ENCODE data around the gene YEATS2.
A peak's percentile ranks its signal among the peaks of the same experiment; 100 is the strongest.
"Not testable (repeated sequence)": the region's sequence is repeated elsewhere in the genome, so short reads cannot be mapped to it uniquely, and the experiment has no call there.

The YEATS2 gene

DNA sequence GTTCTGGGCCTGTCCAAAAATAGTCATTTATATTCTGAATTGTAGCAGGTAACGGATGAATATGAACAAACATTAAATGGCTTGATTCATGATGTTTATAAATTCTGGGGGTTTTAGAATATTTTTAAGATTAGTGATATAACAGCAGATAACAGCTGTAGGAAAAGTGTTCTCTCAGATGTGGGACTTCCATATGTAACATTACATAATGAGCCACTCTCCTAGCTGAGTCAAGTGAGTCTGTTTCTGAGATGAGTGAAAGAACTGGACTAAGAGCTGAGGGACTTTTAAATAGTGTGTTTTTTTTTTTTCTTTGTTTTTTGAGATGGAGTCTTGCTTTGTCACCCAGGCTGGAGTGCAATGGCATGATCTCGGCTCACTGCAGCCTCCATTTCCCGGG lies 13.9 kb downstream of the YEATS2 start:
- no peak for DNase-seq (ENCODE audit: low read depth in 1 of 2, low spot score in 1 of 2)

GRCh38 chr3:183714622-183715021 lies 17.0 kb downstream of the YEATS2 start:
- DNase-seq (ENCODE audit: low read depth in 1 of 2, low spot score in 1 of 2) = no peak

DNA sequence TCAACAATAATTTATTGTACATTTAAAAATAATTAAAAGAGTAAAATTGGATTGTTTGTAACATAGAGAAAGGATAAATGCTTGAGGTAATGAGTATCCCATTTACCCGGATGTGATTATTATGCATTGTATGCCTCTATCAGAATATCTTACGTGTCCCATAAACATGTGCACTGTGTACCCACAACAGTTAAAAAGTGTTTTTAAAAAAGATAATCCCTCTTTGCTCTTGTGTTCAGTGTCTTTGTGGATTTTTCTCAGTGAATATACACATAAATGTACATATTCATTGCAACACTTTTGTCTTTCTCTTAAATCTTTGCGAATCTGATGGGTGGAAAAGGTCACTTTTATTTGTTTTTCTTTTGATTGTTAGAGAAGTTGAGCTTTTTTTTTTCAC lies 20.4 kb downstream of the YEATS2 start:
- DNase-seq (ENCODE audit: low read depth in 1 of 2, low spot score in 1 of 2) = no peak

DNA sequence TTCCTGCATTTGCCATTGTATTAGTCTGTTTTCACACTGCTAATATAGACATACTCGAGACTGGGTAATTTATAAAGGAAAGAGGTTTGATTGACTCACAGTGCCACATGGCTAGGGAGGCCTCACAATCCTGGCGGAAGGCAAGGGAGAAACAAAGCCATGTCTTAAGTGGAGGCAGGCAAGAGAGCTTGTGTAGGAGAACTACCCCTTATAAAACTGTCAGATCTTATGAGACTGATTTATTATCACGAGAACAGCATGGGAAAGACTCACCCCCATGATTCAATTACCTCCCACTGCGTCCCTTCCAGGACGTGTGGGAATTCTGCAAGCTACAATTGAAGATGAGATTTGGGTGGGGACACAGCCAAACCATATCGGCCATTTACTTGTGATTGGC lies 27.8 kb downstream of the YEATS2 start:
- DNase-seq (ENCODE audit: low read depth in 1 of 2, low spot score in 1 of 2) = no peak

- no peak for DNase-seq (ENCODE audit: low read depth in 1 of 2, low spot score in 1 of 2)
These were observed 30.6 kb downstream of the YEATS2 start for GRCh38 chr3:183728204-183728603.

DNA sequence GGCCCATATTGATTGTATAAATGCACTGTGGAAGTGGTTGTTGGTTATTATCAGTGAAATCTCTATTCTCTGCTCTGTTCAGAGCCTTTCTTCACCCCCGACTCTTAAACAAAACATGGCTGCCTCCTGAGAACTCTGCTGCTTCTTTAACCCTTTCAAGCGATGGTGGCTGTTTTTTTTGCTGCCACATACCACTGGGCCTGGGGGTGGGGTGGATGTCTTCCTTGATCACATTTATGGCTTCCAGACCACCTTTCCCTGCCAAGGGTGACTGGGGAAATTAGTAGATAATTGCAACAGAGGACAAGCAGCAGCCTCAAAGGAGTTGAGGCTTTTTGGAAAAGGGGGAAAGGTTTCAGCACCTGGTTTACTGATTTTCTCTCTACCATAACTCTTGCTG lies 32.8 kb downstream of the YEATS2 start:
- no peak for DNase-seq (ENCODE audit: low read depth in 1 of 2, low spot score in 1 of 2)

GRCh38 chr3:183731611-183732010 lies 34.0 kb downstream of the YEATS2 start:
- DNase-seq (ENCODE audit: low read depth in 1 of 2, low spot score in 1 of 2) = no peak

DNA sequence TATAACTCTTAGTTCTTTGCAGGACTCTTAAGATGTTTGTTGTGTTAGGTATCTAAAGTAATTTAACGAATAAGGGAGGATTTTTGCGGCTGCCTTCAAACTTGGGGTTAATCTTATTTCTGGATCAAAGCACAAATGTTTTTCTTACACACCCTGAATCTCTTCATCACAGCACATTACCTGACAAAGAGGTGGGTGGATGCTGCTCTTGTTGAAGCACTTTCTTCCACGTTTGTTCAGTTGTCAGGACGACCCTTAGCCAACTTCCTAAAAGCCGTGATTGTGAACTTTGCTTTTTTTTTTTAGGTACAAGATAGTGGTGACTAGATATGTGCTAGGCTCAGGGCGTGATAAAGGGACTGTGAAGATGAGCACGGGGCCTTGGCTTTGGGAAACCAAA lies 36.0 kb downstream of the YEATS2 start:
- DNase-seq (ENCODE audit: low read depth in 1 of 2, low spot score in 1 of 2) = no peak

GRCh38 chr3:183734750-183735494 lies 37.3 kb downstream of the YEATS2 start:
- DNase-seq (ENCODE audit: low read depth in 1 of 2, low spot score in 1 of 2) = no peak

- no peak for DNase-seq (ENCODE audit: low read depth in 1 of 2, low spot score in 1 of 2)
These were observed 39.5 kb downstream of the YEATS2 start for GRCh38 chr3:183737116-183737515.

DNA sequence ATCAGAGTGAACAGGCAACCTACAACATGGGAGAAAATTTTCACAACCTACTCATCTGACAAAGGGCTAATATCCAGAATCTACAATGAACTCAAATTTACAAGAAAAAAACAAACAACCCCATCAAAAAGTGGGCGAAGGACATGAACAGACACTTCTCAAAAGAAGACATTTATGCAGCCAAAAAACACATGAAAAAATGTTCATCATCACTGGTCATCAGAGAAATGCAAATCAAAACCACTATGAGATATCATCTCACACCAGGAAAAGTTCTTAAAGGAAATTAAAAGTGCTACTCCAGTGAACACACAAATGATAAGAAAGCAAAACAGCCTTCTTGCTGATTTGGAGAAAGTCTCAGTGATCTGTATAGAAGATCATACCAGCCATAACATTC lies 42.6 kb downstream of the YEATS2 start:
- DNase-seq (ENCODE audit: low read depth in 1 of 2, low spot score in 1 of 2) = not testable (repeated sequence)

DNA sequence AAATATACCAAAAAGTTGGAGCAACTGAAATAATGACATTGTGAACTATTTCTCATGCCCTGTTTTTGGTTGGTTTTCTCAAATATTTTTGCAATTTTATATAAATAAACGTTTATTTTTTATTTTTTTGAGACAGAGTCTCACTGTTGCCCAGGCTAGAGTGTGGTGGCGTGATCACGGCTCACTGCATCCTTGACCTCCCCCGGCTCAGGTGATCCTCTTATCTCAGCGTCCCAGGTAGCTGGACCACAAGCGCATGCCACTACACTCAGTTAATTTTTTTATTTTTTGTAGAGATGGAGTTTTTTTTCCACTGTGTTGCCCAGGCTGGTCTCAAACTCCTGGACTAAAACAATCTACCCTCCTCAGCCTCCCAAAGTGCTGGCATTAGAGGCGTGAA lies 45.6 kb downstream of the YEATS2 start:
- no peak for DNase-seq (ENCODE audit: low read depth in 1 of 2, low spot score in 1 of 2)

- DNase-seq (ENCODE audit: low read depth in 1 of 2, low spot score in 1 of 2) = no peak
These were observed 47.9 kb downstream of the YEATS2 start for GRCh38 chr3:183745300-183746098.

GRCh38 chr3:183754052-183754451 lies 56.5 kb downstream of the YEATS2 start:
- no peak for DNase-seq (ENCODE audit: low read depth in 1 of 2, low spot score in 1 of 2)

DNA sequence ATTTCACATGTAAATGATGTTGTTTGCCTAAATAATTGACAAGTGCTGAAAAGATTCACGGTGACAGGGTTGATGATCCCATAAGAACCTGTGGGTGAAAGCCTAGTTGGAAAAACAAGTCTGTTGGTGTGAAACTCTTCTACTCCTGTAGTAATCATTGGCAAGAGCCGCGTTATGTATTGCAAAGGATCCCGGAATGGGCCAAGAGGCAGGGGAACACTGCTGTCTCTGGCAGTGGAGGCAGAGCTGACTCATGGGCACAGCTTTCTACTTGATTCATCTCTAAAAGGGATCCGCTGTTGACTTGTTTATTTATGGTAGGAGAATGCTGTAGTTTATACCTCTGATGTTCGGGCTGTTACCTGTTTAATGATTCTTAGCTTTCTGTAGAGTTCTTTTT lies 64.7 kb downstream of the YEATS2 start:
- DNase-seq (ENCODE audit: low read depth in 1 of 2, low spot score in 1 of 2) = no peak

DNA sequence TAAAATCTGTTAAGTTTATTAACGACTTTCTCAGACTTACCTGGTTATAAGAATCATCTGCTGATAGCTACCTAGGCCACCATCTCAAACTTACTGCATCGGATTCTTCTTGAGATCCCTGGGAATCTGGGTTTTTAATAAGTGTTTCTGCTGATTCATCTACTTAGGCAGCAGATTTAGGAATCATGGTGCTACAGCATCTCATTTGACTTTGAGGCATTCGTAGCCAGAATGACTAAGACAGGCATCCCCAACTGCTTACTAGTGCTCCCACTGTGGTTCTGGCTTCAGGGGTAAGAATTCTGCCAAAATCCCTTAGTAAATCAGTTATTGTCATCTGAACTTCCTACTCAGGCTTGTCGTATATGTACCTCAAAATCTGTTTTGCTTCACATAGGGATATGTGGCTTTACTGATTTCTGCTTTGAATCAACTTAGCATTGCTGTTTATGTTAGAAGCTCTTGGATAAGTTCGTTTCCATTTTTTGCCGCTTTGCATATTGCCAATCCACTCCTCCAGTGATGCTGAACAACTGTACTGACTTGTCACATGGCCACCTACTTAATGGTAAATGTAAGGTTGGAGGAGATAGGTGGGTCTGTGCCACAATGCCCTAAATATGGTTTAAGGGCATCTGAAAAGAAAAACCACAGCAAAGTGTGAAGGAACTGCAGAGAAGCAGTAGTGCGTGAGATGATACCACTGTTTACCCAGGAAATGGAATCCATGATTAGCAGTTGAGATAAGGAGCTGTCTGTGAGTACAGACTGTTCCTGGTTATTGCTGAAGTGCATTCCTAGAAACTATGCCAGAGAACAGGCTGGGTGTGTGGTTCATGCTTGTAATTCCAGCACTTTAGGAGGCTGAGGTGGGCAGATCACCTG lies 67.5 kb downstream of the YEATS2 start:
- no peak for DNase-seq (ENCODE audit: low read depth in 1 of 2, low spot score in 1 of 2)

DNA sequence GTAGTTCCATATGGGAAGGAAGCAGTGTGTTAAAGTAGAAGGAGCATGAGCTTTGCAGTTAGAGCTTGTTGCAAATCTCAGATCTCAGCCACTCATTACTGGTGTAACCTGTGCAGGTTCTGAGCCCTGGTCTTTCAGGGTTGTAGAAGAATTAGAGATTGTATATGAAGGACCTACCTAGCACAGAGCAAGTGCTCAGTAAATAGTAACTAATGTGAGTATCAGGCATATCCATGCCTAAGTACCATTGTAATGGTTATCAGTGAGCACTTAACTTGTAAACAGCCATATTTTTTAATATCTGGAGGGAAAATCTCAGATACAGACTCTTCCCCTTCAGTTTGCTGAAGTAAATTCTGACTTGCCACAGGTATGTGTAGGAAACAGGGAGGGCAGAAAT lies 68.5 kb downstream of the YEATS2 start:
- no peak for DNase-seq (ENCODE audit: low read depth in 1 of 2, low spot score in 1 of 2)

GRCh38 chr3:183766745-183767606 lies 69.4 kb downstream of the YEATS2 start:
- peak; percentile 35 to 66 for DNase-seq (ENCODE audit: low read depth in 1 of 2, low spot score in 1 of 2)

DNA sequence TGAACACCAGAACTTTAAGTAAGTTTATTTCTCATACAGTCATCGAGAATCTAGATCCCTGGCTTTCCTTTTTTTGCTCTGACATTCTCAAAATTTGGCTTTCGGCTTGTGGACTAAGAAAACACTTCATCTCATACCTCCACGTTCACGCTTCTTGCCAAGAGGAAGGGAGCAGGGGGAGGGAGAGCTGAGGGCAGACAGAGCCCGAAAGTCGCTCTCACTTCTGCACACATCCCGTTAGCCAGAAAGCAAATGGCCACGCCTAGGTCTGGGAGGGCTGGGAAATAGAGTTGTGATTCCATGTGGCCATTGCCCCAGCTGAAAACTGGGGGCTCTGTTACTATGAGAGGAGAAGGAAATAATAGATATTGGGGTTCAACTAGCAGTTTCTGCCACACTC lies 70.5 kb downstream of the YEATS2 start:
- no peak for DNase-seq (ENCODE audit: low read depth in 1 of 2, low spot score in 1 of 2)

DNA sequence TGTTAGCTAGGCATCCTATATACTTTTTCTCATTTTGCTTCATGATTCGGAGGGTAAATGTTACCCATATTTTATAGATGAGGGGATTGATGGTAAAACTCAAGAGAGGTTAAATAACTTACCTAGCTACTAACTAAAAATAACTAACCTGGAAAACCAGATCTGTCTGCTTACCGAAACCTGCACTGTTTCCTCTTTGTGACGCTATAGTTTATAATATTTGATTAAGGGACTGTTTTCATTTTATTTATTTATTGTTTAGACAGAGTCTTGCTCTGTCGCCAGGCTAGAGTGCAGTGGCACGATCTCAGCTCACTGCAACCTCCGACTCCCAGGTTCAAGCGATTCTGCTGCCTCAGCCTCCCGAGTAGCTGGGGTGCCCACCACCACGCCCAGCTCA lies 71.9 kb downstream of the YEATS2 start:
- no peak for DNase-seq (ENCODE audit: low read depth in 1 of 2, low spot score in 1 of 2)

GRCh38 chr3:183774631-183775030 lies 77.0 kb downstream of the YEATS2 start:
- no peak for DNase-seq (ENCODE audit: low read depth in 1 of 2, low spot score in 1 of 2)
